Heart left ventricle (tissue), 13 donors: ENCODE data around the gene LMBR1.

Source experiments
- POLR2A ChIP-seq, 2 donors: fragments of 450-650 bp; IDR thresholded peaks; one replicate each; pipeline ENCODE4 v1.6.1; 2017; ENCODE audit warnings: antibody characterized with exemption in 2 of 2, mild to moderate bottlenecking in 2 of 2, moderate library complexity in 2 of 2
- TF ChIP-seq, protein P1 (sequence below), 12 donors: fragments of 200-600 bp; sonication (generic) in 4 of 12; IDR thresholded peaks; one replicate each; pipeline versions ENCODE4 v1.5.0 to v1.8.0; 2018 to 2022; ENCODE audit warnings: antibody characterized with exemption in 12 of 12, mild to moderate bottlenecking in 5 of 12
- donor health status: ischemic (EF 13 %, LVEDD 7.1; RV severe dilation, severe dysfunction).
- donor health status: DM: no; HTN: yes; CAD: no.
- donor health status: DM: no; HTN: no; CAD: no.
- donor health status: ischemic (EF 25% LVEDD 6.9; RV normal size, moderate dysfunction).
- donor health status: ischemic (EF 25% LVEDD 5.7; RV mildly dilated, moderate dysfunction).
- donor health status: ischemic (EF 35%, LVEDD 5.7; RV mildly dilated, moderate dysfunction).
- donor health status: nonischemic (EF 11% LVEDD 7.7; RV severe dilation, severe dysfunction).
- donor health status: DM: yes; HTN: yes; CAD: no.
- donor health status: PGD.
- donor health status: ischemic (EF 29% LVEDD 5.4; RV normal size, mild dysfunction).
- donor health status: nonischemic (EF 23%, LVEDD 6.1; RV moderate dilation, normal function).

- no peak for TF ChIP-seq POLR2A (IDR thresholded peaks at IDR 0.05)
- TF ChIP-seq, protein P1, sequence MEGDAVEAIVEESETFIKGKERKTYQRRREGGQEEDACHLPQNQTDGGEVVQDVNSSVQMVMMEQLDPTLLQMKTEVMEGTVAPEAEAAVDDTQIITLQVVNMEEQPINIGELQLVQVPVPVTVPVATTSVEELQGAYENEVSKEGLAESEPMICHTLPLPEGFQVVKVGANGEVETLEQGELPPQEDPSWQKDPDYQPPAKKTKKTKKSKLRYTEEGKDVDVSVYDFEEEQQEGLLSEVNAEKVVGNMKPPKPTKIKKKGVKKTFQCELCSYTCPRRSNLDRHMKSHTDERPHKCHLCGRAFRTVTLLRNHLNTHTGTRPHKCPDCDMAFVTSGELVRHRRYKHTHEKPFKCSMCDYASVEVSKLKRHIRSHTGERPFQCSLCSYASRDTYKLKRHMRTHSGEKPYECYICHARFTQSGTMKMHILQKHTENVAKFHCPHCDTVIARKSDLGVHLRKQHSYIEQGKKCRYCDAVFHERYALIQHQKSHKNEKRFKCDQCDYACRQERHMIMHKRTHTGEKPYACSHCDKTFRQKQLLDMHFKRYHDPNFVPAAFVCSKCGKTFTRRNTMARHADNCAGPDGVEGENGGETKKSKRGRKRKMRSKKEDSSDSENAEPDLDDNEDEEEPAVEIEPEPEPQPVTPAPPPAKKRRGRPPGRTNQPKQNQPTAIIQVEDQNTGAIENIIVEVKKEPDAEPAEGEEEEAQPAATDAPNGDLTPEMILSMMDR (IDR thresholded peaks at IDR 0.05) = no peak
These were observed 27.5 kb downstream of the LMBR1 start for GRCh38 chr7:156865493-156865892.
